Tibial nerve (tissue), 4 donors: Measurements from ENCODE around the gene ELOVL4. TPM values are rescaled to one million over a fixed set of nuclear protein-coding genes. Genes with fewer than 3 reads are reported as not detected.

Experiments used
- DNase-seq, 2 donors: peaks; one replicate each; pipeline ENCODE4 v3.0.0-alpha.2; 2019; ENCODE audit warnings: low spot score in 2 of 2
- H3K27ac ChIP-seq, 4 donors: fragments of 200-600 bp; sonication (generic) in 3 of 4; one replicate each; pipeline ENCODE4 v1.5.1; 2017 to 2019; ENCODE audit warnings: mild to moderate bottlenecking in 1 of 4
- H3K27me3 ChIP-seq, 2 donors: fragments of 200-600 bp; sonication (generic) in 1 of 2; one replicate each; pipeline versions ENCODE4 v1.5.1 to v1.6.0; 2017 to 2019
- H3K36me3 ChIP-seq, 3 donors: fragments of 200-600 bp; sonication (generic); one replicate each; pipeline ENCODE4 v1.5.1; 2018 to 2019
- H3K4me1 ChIP-seq, 4 donors: fragments of 200-600 bp; sonication (generic) in 3 of 4; one replicate each; pipeline ENCODE4 v1.5.1; 2017 to 2019
- H3K4me3 ChIP-seq, 4 donors: fragments of 200-600 bp; sonication (generic) in 3 of 4; one replicate each; pipeline ENCODE4 v1.5.1; 2017 to 2019; ENCODE audit warnings: mild to moderate bottlenecking in 1 of 4, moderate library complexity in 1 of 4
- H3K9me3 ChIP-seq, 4 donors: fragments of 200-600 bp; sonication (generic) in 3 of 4; one replicate each; pipeline ENCODE4 v1.5.1; 2017 to 2019
- EP300 ChIP-seq, 2 donors: sonication (generic); formaldehyde crosslinking; IDR thresholded peaks; one replicate each; pipeline ENCODE4 v1.6.1; 2017; ENCODE audit warnings: antibody characterized with exemption in 2 of 2, mild to moderate bottlenecking in 1 of 2
- POLR2A ChIP-seq, 2 donors: fragments of 450-650 bp; IDR thresholded peaks; one replicate each; pipeline ENCODE4 v1.6.1; 2017; ENCODE audit warnings: antibody characterized with exemption in 2 of 2, mild to moderate bottlenecking in 2 of 2, moderate library complexity in 2 of 2
- WGBS, 2 donors: methylation state at CpG; one replicate each; pipeline ENCODE4 v1.1.5; 2018; 5-methylcytosine and 5-hydroxymethylcytosine counted together
- total RNA-seq, 4 donors: library from RNA; depleted of rRNA; stranded (reverse); fragments of >200 nt; gene quantifications; one replicate each; pipeline ENCODE4 v1.1.0, GENCODE V29; 2016
- TF ChIP-seq, protein P1 (sequence below), 5 experiments: fragments of 200-600 bp in 3 of 5; fragments of 450-650 bp in 2 of 5; sonication (generic) in 3 of 5; IDR thresholded peaks; one replicate each; pipeline ENCODE4 v1.5.1; 2016 to 2019; ENCODE audit warnings: antibody characterized with exemption in 5 of 5, mild to moderate bottlenecking in 3 of 5, moderate library complexity in 2 of 5

ELOVL4 gene
- total RNA-seq, 4 donors from 2014 or later = 0.90 to 2.4 (median 1.4) TPM

DNA sequence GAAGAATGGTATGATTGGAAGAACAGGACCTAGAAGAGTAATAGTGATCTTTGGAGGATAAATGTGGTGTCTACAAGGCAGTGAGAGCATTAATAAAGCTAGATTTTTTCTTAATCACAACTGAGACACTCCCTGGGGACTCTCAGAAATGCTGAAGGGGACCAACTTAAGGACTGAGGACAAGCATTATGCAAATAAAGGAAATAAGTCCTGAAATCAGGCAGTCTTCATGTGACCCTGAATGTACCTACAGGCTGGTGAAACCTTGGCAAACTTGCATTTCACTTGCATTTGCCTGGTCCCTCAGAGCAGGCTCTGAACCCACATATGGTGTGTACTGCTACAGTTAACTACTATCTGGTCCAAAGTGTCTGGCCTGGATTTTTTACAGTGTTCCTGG is 37.8 kb upstream of the ELOVL4 start:
- H3K4me1 ChIP-seq = no peaks in the 10 kb centered on the region
- H3K36me3 ChIP-seq = no peaks in the 10 kb centered on the region
- no peak for DNase-seq
- H3K27ac ChIP-seq = no peak overlapping the region
- TF ChIP-seq POLR2A (IDR thresholded peaks at IDR 0.05) = no peak
- no peak for TF ChIP-seq EP300 (IDR thresholded peaks at IDR 0.05)
- TF ChIP-seq, protein P1, sequence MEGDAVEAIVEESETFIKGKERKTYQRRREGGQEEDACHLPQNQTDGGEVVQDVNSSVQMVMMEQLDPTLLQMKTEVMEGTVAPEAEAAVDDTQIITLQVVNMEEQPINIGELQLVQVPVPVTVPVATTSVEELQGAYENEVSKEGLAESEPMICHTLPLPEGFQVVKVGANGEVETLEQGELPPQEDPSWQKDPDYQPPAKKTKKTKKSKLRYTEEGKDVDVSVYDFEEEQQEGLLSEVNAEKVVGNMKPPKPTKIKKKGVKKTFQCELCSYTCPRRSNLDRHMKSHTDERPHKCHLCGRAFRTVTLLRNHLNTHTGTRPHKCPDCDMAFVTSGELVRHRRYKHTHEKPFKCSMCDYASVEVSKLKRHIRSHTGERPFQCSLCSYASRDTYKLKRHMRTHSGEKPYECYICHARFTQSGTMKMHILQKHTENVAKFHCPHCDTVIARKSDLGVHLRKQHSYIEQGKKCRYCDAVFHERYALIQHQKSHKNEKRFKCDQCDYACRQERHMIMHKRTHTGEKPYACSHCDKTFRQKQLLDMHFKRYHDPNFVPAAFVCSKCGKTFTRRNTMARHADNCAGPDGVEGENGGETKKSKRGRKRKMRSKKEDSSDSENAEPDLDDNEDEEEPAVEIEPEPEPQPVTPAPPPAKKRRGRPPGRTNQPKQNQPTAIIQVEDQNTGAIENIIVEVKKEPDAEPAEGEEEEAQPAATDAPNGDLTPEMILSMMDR (IDR thresholded peaks at IDR 0.05) = no peak
- H3K4me3 ChIP-seq = no peak overlapping the region
- H3K9me3 ChIP-seq = no peaks in the 10 kb centered on the region
- H3K27me3 ChIP-seq = no peaks in the 10 kb centered on the region

DNA sequence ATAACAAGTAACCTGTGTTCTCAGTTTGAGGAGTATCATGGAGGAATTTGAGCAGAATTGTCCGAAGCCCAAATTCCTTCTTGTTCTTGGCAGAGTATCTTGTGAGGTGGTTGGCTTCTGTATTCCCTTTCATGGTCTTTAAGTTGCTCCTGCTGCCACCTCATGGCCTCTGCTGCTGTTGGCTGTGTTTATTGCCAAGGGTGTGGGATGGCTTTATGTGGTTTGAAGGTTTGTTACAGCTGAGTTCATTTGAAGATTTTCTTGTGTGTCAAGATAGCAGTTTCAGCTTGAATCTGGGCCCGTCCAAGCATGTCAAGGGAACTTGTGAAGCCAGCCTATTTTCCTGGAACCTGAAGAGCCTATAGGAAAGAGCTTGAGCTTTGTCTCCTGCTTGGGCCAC is 36.9 kb upstream of the ELOVL4 start:
- no peaks in the 10 kb centered on the region for H3K9me3 ChIP-seq
- H3K27ac ChIP-seq = no peak overlapping the region
- H3K27me3 ChIP-seq = no peaks in the 10 kb centered on the region
- TF ChIP-seq POLR2A (IDR thresholded peaks at IDR 0.05) (no peak), EP300 (IDR thresholded peaks at IDR 0.05) (no peak)
- TF ChIP-seq, protein P1 (IDR thresholded peaks at IDR 0.05) = no peak
- no peak for DNase-seq
- H3K36me3 ChIP-seq = no peaks in the 10 kb centered on the region
- no peaks in the 10 kb centered on the region for H3K4me1 ChIP-seq
- no peak overlapping the region for H3K4me3 ChIP-seq
- 67 to 71% methylated on average over 2 of the region's 2 CpGs for WGBS, 2 donors

DNA sequence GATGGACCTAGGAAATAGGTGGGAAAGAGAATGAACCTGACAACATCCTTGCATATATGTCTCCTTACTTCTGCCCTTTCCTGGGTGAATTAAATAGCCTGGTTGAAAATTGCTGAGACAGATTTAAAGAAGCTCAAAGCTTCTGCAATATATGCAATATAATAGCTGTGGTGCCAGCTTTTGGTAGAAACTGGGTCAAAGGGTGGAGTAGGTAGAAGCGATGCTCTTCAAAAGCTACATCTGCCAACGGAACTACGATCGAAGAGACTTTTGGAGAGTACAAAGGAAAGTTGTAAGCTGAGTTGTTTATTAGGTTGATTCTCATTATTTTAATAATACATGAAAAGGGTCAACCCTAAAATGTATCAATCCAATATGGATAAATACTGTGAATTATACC is 34.3 kb upstream of the ELOVL4 start:
- TF ChIP-seq EP300 (IDR thresholded peaks at IDR 0.05) (no peak), POLR2A (IDR thresholded peaks at IDR 0.05) (no peak)
- TF ChIP-seq, protein P1 (IDR thresholded peaks at IDR 0.05) = no peak
- Histone ChIP-seq H3K27me3 (no peaks in the 10 kb centered on the region), H3K36me3 (no peaks in the 10 kb centered on the region), H3K4me1 (no peaks in the 10 kb centered on the region), H3K4me3 (no peak overlapping the region), H3K27ac (no peak overlapping the region), H3K9me3 (no peaks in the 10 kb centered on the region)
- no peak for DNase-seq
- whole genome bisulfite sequencing, 2 donors = 93 to 96% methylated on average over 4 of the region's 4 CpGs

DNA sequence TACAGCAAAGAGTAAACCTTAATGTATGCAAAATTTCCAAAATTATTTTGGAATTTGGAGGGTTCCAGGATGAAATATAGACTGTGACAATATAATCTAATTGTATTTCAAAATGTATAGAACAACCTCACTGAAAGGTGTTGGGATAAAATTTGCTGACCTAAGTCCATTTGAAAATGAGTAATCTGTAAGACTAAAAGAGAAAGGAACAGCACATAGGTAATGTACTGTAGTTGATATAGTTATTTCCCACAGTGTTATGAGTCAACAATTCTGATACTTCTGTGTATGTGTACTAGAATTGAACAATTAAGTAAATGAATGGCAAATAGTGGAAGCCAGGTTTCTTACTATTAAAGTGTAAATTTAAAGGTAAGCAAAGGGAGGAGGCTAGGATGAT is 23.8 kb upstream of the ELOVL4 start:
- H3K4me1 ChIP-seq = no peaks in the 10 kb centered on the region
- DNase-seq = no peak
- no peak overlapping the region for H3K4me3 ChIP-seq
- no peak overlapping the region for H3K27ac ChIP-seq
- H3K36me3 ChIP-seq = no peaks in the 10 kb centered on the region
- peaks cover 0 to 37% (median 0%) of the 10 kb centered on the region in 4 donors for H3K9me3 ChIP-seq
- H3K27me3 ChIP-seq = no peaks in the 10 kb centered on the region
- TF ChIP-seq EP300 (IDR thresholded peaks at IDR 0.05) (no peak), POLR2A (IDR thresholded peaks at IDR 0.05) (no peak)
- TF ChIP-seq, protein P1 (IDR thresholded peaks at IDR 0.05) = no peak

DNA sequence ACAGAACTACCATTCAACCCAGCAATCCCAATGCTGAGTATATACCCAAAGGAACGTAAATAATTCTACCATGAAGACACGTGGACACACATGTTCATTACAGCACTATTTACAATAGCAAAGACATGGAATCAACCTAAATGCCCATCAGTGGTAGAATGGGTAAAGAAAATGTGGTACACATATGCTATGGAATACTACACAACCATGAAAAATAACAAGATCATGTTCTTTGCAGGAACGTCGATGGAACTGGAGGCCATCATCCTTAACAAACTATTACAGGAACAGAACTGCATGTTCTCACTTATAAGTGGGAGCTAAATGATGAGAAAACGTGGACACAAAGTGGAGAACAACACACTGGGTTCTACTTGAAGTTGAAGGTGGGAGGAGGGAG is 22.4 kb upstream of the ELOVL4 start:
- WGBS, 2 donors = 80 to 91% methylated on average over 5 of the region's 5 CpGs
- Histone ChIP-seq H3K9me3 (peaks cover 0 to 37% (median 0%) of the 10 kb centered on the region in 4 donors), H3K4me1 (no peaks in the 10 kb centered on the region), H3K27me3 (no peaks in the 10 kb centered on the region), H3K27ac (no peak overlapping the region), H3K4me3 (no peak overlapping the region), H3K36me3 (no peaks in the 10 kb centered on the region)
- DNase-seq = no peak
- TF ChIP-seq, protein P1 (IDR thresholded peaks at IDR 0.05) = no peak
- TF ChIP-seq EP300 (IDR thresholded peaks at IDR 0.05) (no peak), POLR2A (IDR thresholded peaks at IDR 0.05) (no peak)
